ENCODE data around the gene MRPL19. TPM values are rescaled to one million over a fixed set of nuclear protein-coding genes. Genes with fewer than 3 reads are reported as not detected.

Gene MRPL19
- total RNA-seq, 1 donor from 2014 or later = 43.9 TPM

DNA sequence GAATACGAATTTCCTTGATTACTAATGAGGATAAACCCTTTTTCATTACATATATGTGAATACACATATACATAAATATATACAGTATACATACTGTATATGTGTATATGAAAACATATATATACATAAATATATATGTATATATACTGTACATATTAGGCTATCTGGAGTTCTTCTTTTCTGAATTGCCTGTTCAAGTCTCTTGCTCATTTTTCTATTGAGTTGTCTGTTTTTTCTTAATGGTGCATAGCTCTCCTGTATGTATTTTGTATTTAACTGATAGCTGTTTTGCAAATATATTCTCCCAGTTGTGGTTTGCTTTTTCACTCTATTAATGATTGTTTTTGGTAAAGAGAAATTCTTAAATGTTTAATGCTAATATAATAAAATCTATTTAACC lies 73.0 kb downstream of the MRPL19 start:
- H3K4me3 ChIP-seq (ENCODE audit: low read depth, low read length) = no peak overlapping the region
- TF ChIP-seq, protein P1, sequence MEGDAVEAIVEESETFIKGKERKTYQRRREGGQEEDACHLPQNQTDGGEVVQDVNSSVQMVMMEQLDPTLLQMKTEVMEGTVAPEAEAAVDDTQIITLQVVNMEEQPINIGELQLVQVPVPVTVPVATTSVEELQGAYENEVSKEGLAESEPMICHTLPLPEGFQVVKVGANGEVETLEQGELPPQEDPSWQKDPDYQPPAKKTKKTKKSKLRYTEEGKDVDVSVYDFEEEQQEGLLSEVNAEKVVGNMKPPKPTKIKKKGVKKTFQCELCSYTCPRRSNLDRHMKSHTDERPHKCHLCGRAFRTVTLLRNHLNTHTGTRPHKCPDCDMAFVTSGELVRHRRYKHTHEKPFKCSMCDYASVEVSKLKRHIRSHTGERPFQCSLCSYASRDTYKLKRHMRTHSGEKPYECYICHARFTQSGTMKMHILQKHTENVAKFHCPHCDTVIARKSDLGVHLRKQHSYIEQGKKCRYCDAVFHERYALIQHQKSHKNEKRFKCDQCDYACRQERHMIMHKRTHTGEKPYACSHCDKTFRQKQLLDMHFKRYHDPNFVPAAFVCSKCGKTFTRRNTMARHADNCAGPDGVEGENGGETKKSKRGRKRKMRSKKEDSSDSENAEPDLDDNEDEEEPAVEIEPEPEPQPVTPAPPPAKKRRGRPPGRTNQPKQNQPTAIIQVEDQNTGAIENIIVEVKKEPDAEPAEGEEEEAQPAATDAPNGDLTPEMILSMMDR (conservative IDR thresholded peaks at IDR 0.05; ENCODE audit: low read depth, low read length) = no peak

DNA sequence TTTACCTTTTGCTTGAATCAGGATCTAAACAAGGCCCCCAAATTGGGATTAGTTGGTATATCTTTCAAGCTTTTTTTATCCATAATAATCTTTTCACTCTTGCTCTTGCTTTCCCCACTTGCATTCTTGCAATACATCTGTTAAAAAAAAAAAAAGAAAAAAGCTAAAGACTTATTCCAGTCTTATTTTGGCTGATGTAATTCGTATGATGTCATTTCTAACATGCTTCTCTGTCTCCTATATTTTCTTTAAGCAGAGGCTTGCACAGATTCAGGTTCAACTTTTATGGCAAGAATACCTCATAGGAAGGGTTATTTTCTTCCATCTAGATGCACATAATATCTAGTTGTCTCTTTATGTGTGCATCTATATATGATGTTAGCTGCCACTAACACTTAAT lies 73.9 kb downstream of the MRPL19 start:
- TF ChIP-seq, protein P1 (conservative IDR thresholded peaks at IDR 0.05; ENCODE audit: low read depth, low read length) = no peak
- H3K4me3 ChIP-seq (ENCODE audit: low read depth, low read length) = no peak overlapping the region
- DNase-seq (ENCODE audit: low read depth) = no peak

More for the DNA sequence above, 73.0 kb downstream of the MRPL19 start:
- no peak for DNase-seq (ENCODE audit: low read depth)

DNA sequence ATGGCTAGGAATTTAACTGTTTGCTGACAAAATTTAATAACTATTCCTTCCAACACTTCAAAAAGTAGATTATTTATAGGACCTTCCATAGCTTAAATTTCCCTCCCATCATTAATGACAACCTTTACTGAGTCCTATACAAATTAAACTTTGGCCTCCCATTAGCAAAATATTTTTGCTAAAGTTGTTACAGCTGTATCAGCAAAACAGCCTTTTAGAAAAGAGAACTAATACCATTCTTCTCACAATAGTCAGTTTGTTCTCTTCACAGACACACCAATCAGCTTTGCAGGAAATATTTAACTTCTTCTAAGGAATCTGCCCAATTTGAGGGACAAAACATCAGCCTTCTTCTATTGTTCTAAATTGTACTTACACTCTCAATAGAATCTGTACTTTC lies 76.1 kb downstream of the MRPL19 start:
- DNase-seq (ENCODE audit: low read depth) = no peak
- no peak overlapping the region for H3K4me3 ChIP-seq (ENCODE audit: low read depth, low read length)
- TF ChIP-seq, protein P1 (conservative IDR thresholded peaks at IDR 0.05; ENCODE audit: low read depth, low read length) = no peak

DNA sequence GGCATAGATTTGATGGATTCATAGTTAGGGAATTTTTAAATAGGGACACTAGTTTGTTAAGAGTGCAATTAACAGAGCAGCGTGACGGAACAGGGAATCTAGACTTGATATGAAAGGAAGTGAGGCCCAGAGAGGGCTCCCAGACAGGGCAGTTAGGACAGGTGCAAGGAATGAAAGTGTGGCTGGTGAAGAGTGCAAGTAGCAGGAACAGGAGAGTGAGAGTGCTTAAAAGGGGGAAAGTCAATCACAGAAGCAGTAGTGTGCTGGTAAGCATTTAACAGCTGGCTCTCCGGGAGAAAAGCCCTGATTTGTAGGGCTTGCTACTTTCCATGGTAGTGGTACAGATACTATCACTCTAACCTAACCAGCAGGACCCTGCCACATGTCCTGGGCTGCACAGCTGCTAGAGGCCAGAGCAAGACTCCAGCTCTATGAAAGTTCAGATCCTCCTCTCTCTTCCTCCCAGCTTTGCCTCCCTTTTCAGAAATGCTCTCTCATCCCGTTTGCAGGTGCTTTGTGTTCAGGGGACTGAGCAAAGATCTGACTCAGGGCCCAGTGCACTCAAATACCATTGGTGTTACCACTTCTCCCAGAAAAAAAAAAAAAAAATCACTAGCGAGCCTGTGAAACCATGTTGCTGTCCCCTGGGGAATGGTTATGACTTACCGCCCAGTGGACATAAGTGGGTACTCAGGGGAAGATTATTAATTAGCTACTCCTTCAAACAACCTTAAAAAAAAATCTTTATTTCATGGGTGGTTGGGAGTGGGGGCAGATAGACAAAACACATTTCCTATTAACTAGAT lies 82.2 kb downstream of the MRPL19 start:
- no peak overlapping the region for H3K4me3 ChIP-seq (ENCODE audit: low read depth, low read length)
- DNase-seq (ENCODE audit: low read depth) = no peak
- TF ChIP-seq, protein P1 (conservative IDR thresholded peaks at IDR 0.05; ENCODE audit: low read depth, low read length) = no peak

DNA sequence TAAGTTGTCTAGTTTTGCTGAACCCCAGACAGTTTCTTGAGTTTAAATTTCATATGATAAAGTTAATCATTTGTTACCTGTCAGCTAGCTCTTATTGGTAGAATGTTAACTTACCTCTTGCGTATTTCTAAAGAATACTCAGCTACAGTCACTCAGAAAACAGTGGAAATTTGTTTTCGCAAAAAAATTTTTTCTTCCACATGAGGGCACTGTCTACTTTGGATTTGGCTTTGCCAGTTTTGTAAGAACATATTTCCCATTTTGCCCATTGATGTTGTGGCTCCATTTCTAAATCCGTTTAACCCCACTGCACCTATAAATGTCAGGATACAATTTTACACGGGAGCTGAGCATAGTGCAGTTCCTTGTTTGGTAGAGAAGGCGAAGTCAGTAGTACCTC lies 83.3 kb downstream of the MRPL19 start:
- TF ChIP-seq, protein P1 (conservative IDR thresholded peaks at IDR 0.05; ENCODE audit: low read depth, low read length) = peak; percentile 56
- DNase-seq (ENCODE audit: low read depth) = no peak
- no peak overlapping the region for H3K4me3 ChIP-seq (ENCODE audit: low read depth, low read length)

DNA sequence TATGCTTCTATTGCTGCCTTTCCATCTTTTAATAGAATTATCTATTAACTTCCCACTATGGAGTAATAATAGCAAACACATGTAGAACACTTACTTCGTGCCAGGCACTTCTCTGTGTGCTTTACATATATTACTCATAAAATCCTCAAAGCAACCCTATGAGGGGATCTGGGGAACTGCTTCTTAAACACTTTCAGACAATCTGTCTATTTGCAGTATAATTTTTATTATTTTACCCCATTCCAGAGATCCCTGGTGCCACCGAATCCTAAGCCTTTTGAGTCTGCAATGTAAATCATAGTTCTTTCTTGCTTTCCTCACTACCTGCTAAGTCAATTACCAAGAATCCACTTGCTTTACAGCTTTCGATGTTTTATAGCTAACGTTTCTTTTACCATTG lies 89.7 kb downstream of the MRPL19 start:
- TF ChIP-seq, protein P1 (conservative IDR thresholded peaks at IDR 0.05; ENCODE audit: low read depth, low read length) = no peak
- H3K4me3 ChIP-seq (ENCODE audit: low read depth, low read length) = no peak overlapping the region
- DNase-seq (ENCODE audit: low read depth) = no peak

DNA sequence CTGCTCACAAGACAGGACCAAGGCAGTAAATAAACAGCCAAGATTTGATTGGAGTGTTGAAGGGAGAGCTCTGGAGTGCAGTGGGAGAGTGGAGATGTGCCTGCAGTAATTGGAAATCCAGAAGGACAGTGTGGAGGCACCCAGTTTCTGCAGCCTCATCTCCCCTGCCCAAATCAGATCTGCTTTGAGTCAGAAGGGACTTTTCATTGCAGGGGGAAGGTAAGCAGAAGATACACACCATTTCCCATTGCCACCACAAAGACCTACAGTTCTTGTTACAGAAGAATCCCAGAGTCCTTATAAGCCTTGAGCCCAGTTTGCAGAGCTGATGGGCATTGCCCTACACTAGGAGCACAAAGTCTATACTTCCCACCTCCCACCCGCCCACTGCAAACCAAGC lies 91.4 kb downstream of the MRPL19 start:
- DNase-seq (ENCODE audit: low read depth) = no peak
- no peak overlapping the region for H3K4me3 ChIP-seq (ENCODE audit: low read depth, low read length)
- TF ChIP-seq, protein P1 (conservative IDR thresholded peaks at IDR 0.05; ENCODE audit: low read depth, low read length) = no peak
